Fibroblast of lung (primary cell): ENCODE data around the gene CRYBB1.

Experiments
- EZH2 ChIP-seq: IDR thresholded peaks from 2 replicates; pipeline ENCODE4 v1.5.1; 2012; ENCODE audit warnings: low read length, control low read depth, mild to moderate bottlenecking; ENCODE audit errors: missing control alignments
- TF ChIP-seq, protein P1 (sequence below), 2 donors: IDR thresholded peaks in 1 of 2; conservative IDR thresholded peaks in 1 of 2; 1 replicate in 1 of 2; 2 replicates in 1 of 2; pipeline ENCODE4 v1.5.1; 2011 to 2012; ENCODE audit warnings: low read length in 2 of 2, control low read depth in 1 of 2, inconsistent platforms in 1 of 2, low read depth in 1 of 2, mild to moderate bottlenecking in 1 of 2

DNA sequence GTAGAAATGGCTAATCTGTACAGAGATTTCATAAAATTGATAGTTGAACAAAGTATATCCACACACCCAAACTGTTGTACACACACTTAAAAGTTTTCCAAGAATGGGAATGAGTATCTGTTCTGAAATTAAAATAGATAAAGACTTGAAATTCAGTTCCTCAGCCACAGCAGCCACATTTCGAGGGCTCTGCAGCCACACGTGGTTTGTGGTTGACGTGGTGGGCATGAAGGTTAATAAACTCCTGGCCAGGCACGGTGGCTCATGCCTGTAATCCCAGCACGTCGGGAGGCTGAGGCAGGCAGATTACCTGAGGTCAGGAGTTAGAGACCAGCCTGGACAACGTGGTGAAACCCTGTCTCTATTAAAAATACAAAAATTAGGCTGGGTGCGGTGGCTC is 51.9 kb downstream of the CRYBB1 start:
- TF ChIP-seq, protein P1, sequence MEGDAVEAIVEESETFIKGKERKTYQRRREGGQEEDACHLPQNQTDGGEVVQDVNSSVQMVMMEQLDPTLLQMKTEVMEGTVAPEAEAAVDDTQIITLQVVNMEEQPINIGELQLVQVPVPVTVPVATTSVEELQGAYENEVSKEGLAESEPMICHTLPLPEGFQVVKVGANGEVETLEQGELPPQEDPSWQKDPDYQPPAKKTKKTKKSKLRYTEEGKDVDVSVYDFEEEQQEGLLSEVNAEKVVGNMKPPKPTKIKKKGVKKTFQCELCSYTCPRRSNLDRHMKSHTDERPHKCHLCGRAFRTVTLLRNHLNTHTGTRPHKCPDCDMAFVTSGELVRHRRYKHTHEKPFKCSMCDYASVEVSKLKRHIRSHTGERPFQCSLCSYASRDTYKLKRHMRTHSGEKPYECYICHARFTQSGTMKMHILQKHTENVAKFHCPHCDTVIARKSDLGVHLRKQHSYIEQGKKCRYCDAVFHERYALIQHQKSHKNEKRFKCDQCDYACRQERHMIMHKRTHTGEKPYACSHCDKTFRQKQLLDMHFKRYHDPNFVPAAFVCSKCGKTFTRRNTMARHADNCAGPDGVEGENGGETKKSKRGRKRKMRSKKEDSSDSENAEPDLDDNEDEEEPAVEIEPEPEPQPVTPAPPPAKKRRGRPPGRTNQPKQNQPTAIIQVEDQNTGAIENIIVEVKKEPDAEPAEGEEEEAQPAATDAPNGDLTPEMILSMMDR (conservative IDR thresholded peaks at IDR 0.05 in 1 of 2, IDR thresholded peaks at IDR 0.05 in 1 of 2; ENCODE audit: low read depth in 1 of 2, low read length in 2 of 2) = no peak
- TF ChIP-seq EZH2 = no peak
